Endodermal cell (in vitro differentiated cells): ENCODE data around the gene ZBTB49. TPM values are rescaled to one million over a fixed set of nuclear protein-coding genes. Genes with fewer than 3 reads are reported as not detected.

ENCODE experiments used
- DNase-seq: peaks from one replicate; pipeline ENCODE4 v3.0.0-alpha.2; 2017
- H3K27ac ChIP-seq: 2 replicates; pipeline ENCODE4 v1.5.1; 2013; ENCODE audit warnings: mild to moderate bottlenecking, low read depth, low read length, moderate library complexity
- H3K27me3 ChIP-seq: 2 replicates; pipeline ENCODE4 v1.6.1; 2013; ENCODE audit warnings: mild to moderate bottlenecking, low read length, moderate library complexity; ENCODE audit not compliant: insufficient read depth, control insufficient read depth, poor library complexity, severe bottlenecking
- H3K36me3 ChIP-seq: 2 replicates; pipeline ENCODE4 v1.7.0; 2013; ENCODE audit warnings: mild to moderate bottlenecking, low read length, moderate library complexity; ENCODE audit not compliant: control insufficient read depth, insufficient read depth
- H3K4me1 ChIP-seq: one replicate; pipeline ENCODE4 v1.7.0; 2013; ENCODE audit warnings: low read length; ENCODE audit not compliant: control insufficient read depth, insufficient read depth
- H3K4me3 ChIP-seq: 2 replicates; pipeline ENCODE4 v1.5.1; 2013; ENCODE audit warnings: mild to moderate bottlenecking, low read length, moderate library complexity
- H3K9ac ChIP-seq: 2 replicates; pipeline ENCODE4 v1.6.1; 2013; ENCODE audit warnings: mild to moderate bottlenecking, low read length, moderate library complexity; ENCODE audit not compliant: poor library complexity, severe bottlenecking; ENCODE audit errors: extremely low read depth
- H3K9me3 ChIP-seq: 2 replicates; pipeline ENCODE4 v1.6.1; 2013; ENCODE audit warnings: mild to moderate bottlenecking, low read length, moderate library complexity; ENCODE audit not compliant: control insufficient read depth
- H3K27ac Mint-ChIP-seq: 2 replicates; pipeline ENCODE4 v1.8.0; 2020; ENCODE audit warnings: mixed read lengths
- H3K27me3 Mint-ChIP-seq: 2 replicates; pipeline ENCODE4 v1.8.0; 2021; ENCODE audit warnings: mild to moderate bottlenecking, mixed read lengths; ENCODE audit not compliant: insufficient read depth
- H3K36me3 Mint-ChIP-seq: 2 replicates; pipeline ENCODE4 v1.8.0; 2020; ENCODE audit warnings: low read depth, mixed read lengths
- H3K4me1 Mint-ChIP-seq: 2 replicates; pipeline ENCODE4 v1.8.0; 2020; ENCODE audit warnings: mixed read lengths
- H3K4me3 Mint-ChIP-seq: 2 replicates; pipeline ENCODE4 v1.8.0; 2020; ENCODE audit warnings: mild to moderate bottlenecking, moderate library complexity, mixed read lengths
- H3K9me3 Mint-ChIP-seq: 2 replicates; pipeline ENCODE4 v1.8.0; 2020; ENCODE audit warnings: mild to moderate bottlenecking, mixed read lengths
- CTCF ChIP-seq: fragments of 200-600 bp; sonication (generic); conservative IDR thresholded peaks from 2 replicates; pipeline ENCODE4 v1.5.0; 2021; ENCODE audit warnings: antibody characterized with exemption, mild to moderate bottlenecking
- WGBS, 2 experiments: methylation state at CpG; one replicate each; pipeline versions ENCODE4 v1.1.5 to v1.1.7; 2013; ENCODE audit warnings: missing lambda C conversion rate in 2 of 2, mixed read lengths in 1 of 2; ENCODE audit not compliant: insufficient coverage in 1 of 2, insufficient read length in 1 of 2; 5-methylcytosine and 5-hydroxymethylcytosine counted together
- total RNA-seq, 2 donors: library from RNA; stranded (reverse); fragmentation: NEBNext Ultra II Directional in 1 of 2; extraction: Animal tissue kit (Norgen Biotek cat#: 25700) in 1 of 2; gene quantifications; 2 replicates in 1 of 2; 3 replicates in 1 of 2; pipeline ENCODE4 v1.2.1, GENCODE V29; 2021

The ZBTB49 gene
- total RNA-seq, 2 donors from 2014 or later, result 5.9 to 8.0 TPM

- TF ChIP-seq CTCF, result no peak
- H3K4me3 ChIP-seq, result no peak overlapping the region
- DNase-seq, result no peak
- H3K27ac ChIP-seq, result no peak overlapping the region
- H3K9me3 Mint-ChIP-seq, result no peaks in the 10 kb centered on the region
- H3K27me3 ChIP-seq, result no peaks in the 10 kb centered on the region
- H3K27ac Mint-ChIP-seq, result no peak overlapping the region
- peaks cover 2% of the 10 kb centered on the region for H3K4me1 Mint-ChIP-seq
- no peak overlapping the region for H3K4me3 Mint-ChIP-seq
- no peaks in the 10 kb centered on the region for H3K4me1 ChIP-seq
- no peaks in the 10 kb centered on the region for H3K27me3 Mint-ChIP-seq
- peaks cover 6% of the 10 kb centered on the region for H3K9me3 ChIP-seq
- H3K36me3 Mint-ChIP-seq, result peaks cover 17% of the 10 kb centered on the region
- 88 to 93% methylated on average over 5 of the region's 5 CpGs for WGBS, 2 experiments
- H3K36me3 ChIP-seq, result peaks cover 7% of the 10 kb centered on the region
- H3K9ac ChIP-seq, result no peak overlapping the region
Observed at GRCh38 chr4:4296283-4296846, 6.3 kb downstream of the ZBTB49 start.

- Histone ChIP-seq H3K27ac (no peak overlapping the region), H3K4me1 (no peaks in the 10 kb centered on the region), H3K9ac (no peak overlapping the region), H3K9me3 (peaks cover 6% of the 10 kb centered on the region), H3K4me3 (no peak overlapping the region), H3K27me3 (no peaks in the 10 kb centered on the region), H3K36me3 (peaks cover 21% of the 10 kb centered on the region)
- WGBS, 2 experiments, result 90 to 100% methylated on average over 1 to 3 of the region's 3 CpGs
- H3K27me3 Mint-ChIP-seq, result no peaks in the 10 kb centered on the region
- TF ChIP-seq CTCF, result no peak
- no peak overlapping the region for H3K27ac Mint-ChIP-seq
- no peak for DNase-seq
- no peak overlapping the region for H3K4me3 Mint-ChIP-seq
- peaks cover 28% of the 10 kb centered on the region for H3K36me3 Mint-ChIP-seq
- no peaks in the 10 kb centered on the region for H3K4me1 Mint-ChIP-seq
- H3K9me3 Mint-ChIP-seq, result no peaks in the 10 kb centered on the region
Observed at GRCh38 chr4:4299006-4299405, 9.0 kb downstream of the ZBTB49 start.

- Histone ChIP-seq H3K36me3 (peaks cover 25% of the 10 kb centered on the region), H3K27ac (no peak overlapping the region), H3K4me1 (no peaks in the 10 kb centered on the region), H3K9ac (no peak overlapping the region), H3K9me3 (no peaks in the 10 kb centered on the region), H3K27me3 (no peaks in the 10 kb centered on the region), H3K4me3 (no peak overlapping the region)
- Mint-ChIP-seq H3K4me1 (peaks cover 2% of the 10 kb centered on the region), H3K9me3 (no peaks in the 10 kb centered on the region), H3K27ac (no peak overlapping the region), H3K27me3 (no peaks in the 10 kb centered on the region), H3K4me3 (no peak overlapping the region), H3K36me3 (peaks cover 19% of the 10 kb centered on the region)
- no peak for DNase-seq
- no peak for TF ChIP-seq CTCF
- 94 to 100% methylated on average over 5 of the region's 5 CpGs for WGBS, 2 experiments
Observed at GRCh38 chr4:4302001-4302400, 11.9 kb downstream of the ZBTB49 start.
